GM18526 (cell line): Measurements from ENCODE around the gene CFAP210.

Source experiments
- POLR2A ChIP-seq: IDR thresholded peaks from 3 replicates; pipeline ENCODE4 v1.6.1; 2011; ENCODE audit not compliant: insufficient read length; ENCODE audit errors: extremely low read depth

CFAP210 gene

GRCh38 chr2:169684135-169684565 lies 10.1 kb downstream of the CFAP210 start:
- TF ChIP-seq POLR2A = no peak

GRCh38 chr2:169683425-169684134 lies 10.6 kb downstream of the CFAP210 start:
- TF ChIP-seq POLR2A = no peak

- TF ChIP-seq POLR2A = no peak
Measured at GRCh38 chr2:169683054-169683424, 11.2 kb downstream of the CFAP210 start.

GRCh38 chr2:169676850-169677249 lies 17.4 kb downstream of the CFAP210 start:
- TF ChIP-seq POLR2A = no peak

- TF ChIP-seq POLR2A = no peak
Measured at GRCh38 chr2:169676357-169676756, 17.8 kb downstream of the CFAP210 start.

GRCh38 chr2:169673921-169674320 lies 20.3 kb downstream of the CFAP210 start:
- TF ChIP-seq POLR2A = no peak

- TF ChIP-seq POLR2A = no peak
Measured at GRCh38 chr2:169673106-169673505, 21.1 kb downstream of the CFAP210 start.

GRCh38 chr2:169672406-169672805 lies 21.8 kb downstream of the CFAP210 start:
- no peak for TF ChIP-seq POLR2A

GRCh38 chr2:169670937-169671336 lies 23.3 kb downstream of the CFAP210 start:
- TF ChIP-seq POLR2A = no peak

GRCh38 chr2:169670215-169670651 lies 24.0 kb downstream of the CFAP210 start:
- no peak for TF ChIP-seq POLR2A

GRCh38 chr2:169667583-169667982 lies 26.6 kb downstream of the CFAP210 start:
- TF ChIP-seq POLR2A = no peak

- TF ChIP-seq POLR2A = no peak
Measured at GRCh38 chr2:169664978-169665930, 29.0 kb downstream of the CFAP210 start.

- TF ChIP-seq POLR2A = no peak
Measured at GRCh38 chr2:169664600-169664977, 29.6 kb downstream of the CFAP210 start.

GRCh38 chr2:169663247-169663646 lies 31.0 kb downstream of the CFAP210 start:
- no peak for TF ChIP-seq POLR2A

GRCh38 chr2:169662744-169663143 lies 31.5 kb downstream of the CFAP210 start:
- no peak for TF ChIP-seq POLR2A

GRCh38 chr2:169661265-169661664 lies 32.9 kb downstream of the CFAP210 start:
- TF ChIP-seq POLR2A = no peak
